ENCODE data around the gene C1QTNF12.

Gene C1QTNF12

DNA sequence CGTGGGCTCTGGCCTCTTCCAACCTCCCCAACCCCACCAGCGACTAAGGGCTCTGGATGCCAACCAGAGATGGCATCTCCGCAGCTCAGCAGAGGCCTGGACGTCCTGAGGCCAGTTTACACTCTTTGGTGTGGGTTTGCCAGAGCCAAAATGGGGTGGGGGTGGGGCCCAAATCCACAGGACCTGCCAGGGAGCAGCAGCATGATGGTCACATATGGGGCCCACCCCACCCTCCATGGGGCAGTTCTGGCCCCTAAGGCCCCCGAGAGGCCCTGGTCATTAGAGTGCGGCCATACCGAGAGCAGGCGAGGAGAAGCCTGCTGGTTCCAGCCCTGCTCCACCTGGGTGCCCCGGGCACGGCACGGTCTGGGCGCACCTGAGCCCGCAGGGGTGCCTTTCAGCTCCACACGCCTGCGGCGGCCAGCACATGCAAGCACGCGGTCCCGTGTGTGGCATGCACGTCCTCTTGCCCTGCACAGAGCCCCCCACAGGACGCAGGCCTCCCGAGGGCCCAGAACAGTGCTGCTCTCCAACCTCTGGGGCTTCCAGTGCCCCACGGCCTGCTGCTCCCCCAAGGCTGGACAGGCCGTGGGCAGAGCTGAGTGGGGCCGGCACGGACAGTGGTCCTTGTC lies 4.8 kb downstream of the C1QTNF12 start:
- Histone ChIP-seq H3K9me3 (ENCODE audit: control insufficient read depth in 1 of 2, low read length in 2 of 2) (no peaks in the 10 kb centered on the region), H3K4me1 (ENCODE audit: control insufficient read depth in 1 of 2, insufficient read depth in 2 of 2, low read length in 2 of 2) (peaks cover 7 to 19% of the 10 kb centered on the region in 2 donors), H3K27ac (ENCODE audit: low read depth, low read length) (no peak overlapping the region), H3K27me3 (ENCODE audit: control insufficient read depth in 1 of 2, insufficient read depth in 2 of 2, low read length in 2 of 2) (peaks cover 27 to 36% of the 10 kb centered on the region in 2 donors), H3K9ac (ENCODE audit: low read depth in 1 of 2, low read length in 2 of 2) (no peak overlapping the region), H3K4me3 (ENCODE audit: low read depth in 1 of 2, low read length in 2 of 2) (no peak overlapping the region), H3K36me3 (ENCODE audit: control insufficient read depth in 1 of 2, insufficient read depth in 2 of 2, low read length in 2 of 2) (no peaks in the 10 kb centered on the region)

DNA sequence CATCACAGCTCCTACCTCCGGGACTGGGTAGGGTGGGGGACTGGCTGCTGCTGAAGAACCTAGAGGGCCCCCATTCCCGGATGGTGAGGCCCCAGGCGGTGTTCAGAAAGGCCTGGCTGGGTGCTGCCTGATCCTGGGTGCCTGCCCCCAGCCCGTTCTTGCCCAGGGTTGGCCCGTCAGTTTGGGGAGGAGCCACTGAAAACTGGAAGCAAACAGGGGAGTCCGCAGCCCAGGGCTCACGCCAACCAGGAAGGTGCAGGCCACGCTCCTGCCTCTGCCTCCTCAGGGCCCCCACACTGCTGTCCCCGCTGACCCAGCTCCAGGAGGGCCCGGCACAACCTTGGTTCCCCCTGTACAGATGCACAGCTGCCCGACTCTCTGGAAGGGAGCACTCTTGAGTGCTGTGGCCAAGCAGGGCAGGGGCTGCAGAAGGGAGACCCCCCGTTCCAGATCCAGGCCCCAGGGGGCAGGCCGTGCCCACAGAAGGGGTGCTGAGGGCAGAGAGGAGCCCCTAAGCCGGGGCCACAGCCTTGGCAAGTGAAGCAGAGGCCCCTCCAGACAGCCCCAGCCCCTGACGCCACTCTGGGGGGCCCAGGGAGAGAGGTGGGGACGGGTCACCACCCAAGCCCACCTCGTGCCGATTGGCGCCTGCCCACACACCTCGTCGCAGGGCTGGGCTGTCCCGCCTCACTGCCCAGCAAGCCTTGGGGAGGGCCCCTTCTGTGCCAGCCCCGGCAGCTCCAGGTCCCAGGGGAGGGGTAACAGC lies 5.5 kb downstream of the C1QTNF12 start:
- Histone ChIP-seq H3K27ac (ENCODE audit: low read depth, low read length) (no peak overlapping the region), H3K9ac (ENCODE audit: low read depth in 1 of 2, low read length in 2 of 2) (no peak overlapping the region), H3K4me1 (ENCODE audit: control insufficient read depth in 1 of 2, insufficient read depth in 2 of 2, low read length in 2 of 2) (peaks cover 7 to 19% of the 10 kb centered on the region in 2 donors), H3K36me3 (ENCODE audit: control insufficient read depth in 1 of 2, insufficient read depth in 2 of 2, low read length in 2 of 2) (no peaks in the 10 kb centered on the region), H3K9me3 (ENCODE audit: control insufficient read depth in 1 of 2, low read length in 2 of 2) (no peaks in the 10 kb centered on the region), H3K4me3 (ENCODE audit: low read depth in 1 of 2, low read length in 2 of 2) (no peak overlapping the region), H3K27me3 (ENCODE audit: control insufficient read depth in 1 of 2, insufficient read depth in 2 of 2, low read length in 2 of 2) (peaks cover 27 to 37% of the 10 kb centered on the region in 2 donors)

DNA sequence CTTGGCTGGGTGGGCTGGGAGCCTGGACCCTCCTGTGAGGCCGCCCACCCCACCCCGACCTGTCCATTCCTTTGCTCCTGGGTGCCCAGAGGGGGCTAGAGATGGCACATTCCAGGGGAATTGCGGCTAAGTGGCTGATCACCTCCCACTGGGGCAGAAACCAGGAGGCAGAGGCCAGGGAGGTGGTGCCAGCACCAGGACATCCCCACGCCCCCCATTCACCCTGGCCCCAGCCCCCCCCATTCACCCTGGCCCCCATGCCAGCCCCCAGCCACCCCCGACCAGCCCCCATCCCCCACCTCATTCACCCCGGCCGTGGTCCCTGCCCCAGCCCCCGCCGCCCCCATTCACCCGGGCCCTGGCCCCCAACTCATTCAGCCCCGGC lies 6.2 kb downstream of the C1QTNF12 start:
- H3K9me3 ChIP-seq (ENCODE audit: control insufficient read depth in 1 of 2, low read length in 2 of 2) = no peaks in the 10 kb centered on the region
- no peak overlapping the region for H3K9ac ChIP-seq (ENCODE audit: low read depth in 1 of 2, low read length in 2 of 2)
- no peaks in the 10 kb centered on the region for H3K36me3 ChIP-seq (ENCODE audit: control insufficient read depth in 1 of 2, insufficient read depth in 2 of 2, low read length in 2 of 2)
- peaks cover 7 to 19% of the 10 kb centered on the region in 2 donors for H3K4me1 ChIP-seq (ENCODE audit: control insufficient read depth in 1 of 2, insufficient read depth in 2 of 2, low read length in 2 of 2)
- H3K27me3 ChIP-seq (ENCODE audit: control insufficient read depth in 1 of 2, insufficient read depth in 2 of 2, low read length in 2 of 2) = peaks cover 27 to 30% of the 10 kb centered on the region in 2 donors
- no peak overlapping the region for H3K4me3 ChIP-seq (ENCODE audit: low read depth in 1 of 2, low read length in 2 of 2)
- no peak overlapping the region for H3K27ac ChIP-seq (ENCODE audit: low read depth, low read length)

DNA sequence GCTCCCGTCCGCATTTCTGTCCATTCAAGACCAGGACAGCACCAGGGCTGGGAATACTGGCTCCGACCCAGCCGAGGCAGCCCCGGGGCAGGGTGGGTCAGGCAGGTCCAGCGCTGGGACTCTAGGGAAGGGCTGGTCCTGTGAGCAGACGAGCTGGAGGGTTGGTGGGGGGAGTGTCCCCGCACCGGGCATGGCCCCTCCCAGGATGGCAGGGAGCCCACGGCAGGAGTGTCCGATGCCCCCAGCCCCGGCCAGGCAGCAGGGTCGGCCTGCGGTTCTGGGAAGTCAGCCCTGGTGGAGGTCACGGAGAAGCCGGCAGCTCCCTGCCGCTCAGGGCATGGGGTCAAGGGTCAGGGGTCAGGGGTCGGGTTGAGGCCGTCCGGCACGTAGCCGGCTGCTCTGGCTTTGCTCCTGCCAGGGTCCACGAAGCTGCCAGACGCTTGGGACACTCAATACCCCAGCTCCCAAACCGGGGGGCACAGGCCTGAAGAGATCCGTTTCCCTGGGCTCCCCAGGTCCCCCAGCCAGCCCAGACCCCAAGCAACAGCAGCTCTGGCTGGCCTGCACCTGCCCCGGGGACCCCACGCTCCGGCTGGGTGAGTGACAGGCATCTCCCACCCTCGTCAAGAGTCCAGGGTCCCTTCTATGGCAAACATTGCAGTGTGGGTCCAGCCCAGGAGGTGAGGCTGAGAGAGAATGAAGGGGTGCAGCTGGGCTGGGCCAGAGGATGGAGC lies 6.7 kb downstream of the C1QTNF12 start:
- H3K4me1 ChIP-seq (ENCODE audit: control insufficient read depth in 1 of 2, insufficient read depth in 2 of 2, low read length in 2 of 2) = peaks cover 7 to 19% of the 10 kb centered on the region in 2 donors
- no peak overlapping the region for H3K9ac ChIP-seq (ENCODE audit: low read depth in 1 of 2, low read length in 2 of 2)
- peaks cover 0 to under 1% of the 10 kb centered on the region in 2 donors for H3K36me3 ChIP-seq (ENCODE audit: control insufficient read depth in 1 of 2, insufficient read depth in 2 of 2, low read length in 2 of 2)
- no peak overlapping the region for H3K27ac ChIP-seq (ENCODE audit: low read depth, low read length)
- H3K4me3 ChIP-seq (ENCODE audit: low read depth in 1 of 2, low read length in 2 of 2) = no peak overlapping the region
- no peaks in the 10 kb centered on the region for H3K9me3 ChIP-seq (ENCODE audit: control insufficient read depth in 1 of 2, low read length in 2 of 2)
- peaks cover 27 to 30% of the 10 kb centered on the region in 2 donors for H3K27me3 ChIP-seq (ENCODE audit: control insufficient read depth in 1 of 2, insufficient read depth in 2 of 2, low read length in 2 of 2)

DNA sequence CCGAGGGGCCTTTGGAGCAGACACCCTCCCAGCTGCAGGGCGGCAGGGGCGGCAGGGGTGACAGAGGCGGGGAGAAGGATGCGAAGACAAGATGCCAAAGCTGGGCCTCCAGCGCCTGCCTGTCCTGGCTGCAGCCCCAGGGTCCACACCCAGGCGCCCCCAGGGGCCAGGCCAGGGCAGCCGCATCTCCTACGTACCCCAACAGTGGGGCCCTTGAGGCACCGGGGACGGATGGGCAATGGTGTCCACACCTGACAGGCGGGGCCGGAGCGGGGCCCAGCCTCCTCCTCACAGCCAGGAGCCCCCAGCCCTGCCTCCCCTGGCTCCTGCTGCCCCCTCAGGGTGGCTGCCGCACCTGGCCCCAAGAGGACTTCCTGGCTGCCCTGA lies 7.3 kb downstream of the C1QTNF12 start:
- no peak overlapping the region for H3K27ac ChIP-seq (ENCODE audit: low read depth, low read length)
- H3K36me3 ChIP-seq (ENCODE audit: control insufficient read depth in 1 of 2, insufficient read depth in 2 of 2, low read length in 2 of 2) = peaks cover 0 to 4% of the 10 kb centered on the region in 2 donors
- no peak overlapping the region for H3K9ac ChIP-seq (ENCODE audit: low read depth in 1 of 2, low read length in 2 of 2)
- H3K4me3 ChIP-seq (ENCODE audit: low read depth in 1 of 2, low read length in 2 of 2) = no peak overlapping the region
- H3K27me3 ChIP-seq (ENCODE audit: control insufficient read depth in 1 of 2, insufficient read depth in 2 of 2, low read length in 2 of 2) = peaks cover 27 to 30% of the 10 kb centered on the region in 2 donors
- no peaks in the 10 kb centered on the region for H3K9me3 ChIP-seq (ENCODE audit: control insufficient read depth in 1 of 2, low read length in 2 of 2)
- peaks cover 7 to 19% of the 10 kb centered on the region in 2 donors for H3K4me1 ChIP-seq (ENCODE audit: control insufficient read depth in 1 of 2, insufficient read depth in 2 of 2, low read length in 2 of 2)

DNA sequence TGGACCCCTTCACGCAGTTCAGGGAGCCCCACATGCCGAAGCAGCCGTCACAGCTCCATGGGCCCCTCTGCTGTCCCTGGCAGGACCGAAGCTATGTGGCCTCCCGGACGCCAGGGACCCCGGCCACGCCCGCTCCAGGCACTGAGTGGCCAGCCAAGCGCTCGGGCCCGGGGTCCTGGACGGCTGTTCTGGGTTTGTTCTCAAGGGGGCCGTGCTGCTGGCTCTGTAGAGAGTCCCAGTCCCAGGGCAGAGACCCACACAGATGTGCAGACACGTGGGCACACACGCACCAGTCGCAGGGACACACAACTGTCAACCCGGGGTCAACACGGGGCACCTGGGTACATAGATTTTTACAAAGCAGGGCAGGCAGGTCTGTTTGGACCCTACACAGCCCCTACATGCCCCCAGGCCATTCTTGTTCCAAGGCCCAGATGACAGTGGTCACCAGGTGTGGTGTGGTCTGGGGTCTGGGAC lies 7.8 kb downstream of the C1QTNF12 start:
- peaks cover 27 to 30% of the 10 kb centered on the region in 2 donors for H3K27me3 ChIP-seq (ENCODE audit: control insufficient read depth in 1 of 2, insufficient read depth in 2 of 2, low read length in 2 of 2)
- no peak overlapping the region for H3K9ac ChIP-seq (ENCODE audit: low read depth in 1 of 2, low read length in 2 of 2)
- peaks cover 0 to 4% of the 10 kb centered on the region in 2 donors for H3K36me3 ChIP-seq (ENCODE audit: control insufficient read depth in 1 of 2, insufficient read depth in 2 of 2, low read length in 2 of 2)
- no peak overlapping the region for H3K4me3 ChIP-seq (ENCODE audit: low read depth in 1 of 2, low read length in 2 of 2)
- H3K27ac ChIP-seq (ENCODE audit: low read depth, low read length) = no peak overlapping the region
- H3K4me1 ChIP-seq (ENCODE audit: control insufficient read depth in 1 of 2, insufficient read depth in 2 of 2, low read length in 2 of 2) = peaks cover 7 to 19% of the 10 kb centered on the region in 2 donors
- H3K9me3 ChIP-seq (ENCODE audit: control insufficient read depth in 1 of 2, low read length in 2 of 2) = no peaks in the 10 kb centered on the region

DNA sequence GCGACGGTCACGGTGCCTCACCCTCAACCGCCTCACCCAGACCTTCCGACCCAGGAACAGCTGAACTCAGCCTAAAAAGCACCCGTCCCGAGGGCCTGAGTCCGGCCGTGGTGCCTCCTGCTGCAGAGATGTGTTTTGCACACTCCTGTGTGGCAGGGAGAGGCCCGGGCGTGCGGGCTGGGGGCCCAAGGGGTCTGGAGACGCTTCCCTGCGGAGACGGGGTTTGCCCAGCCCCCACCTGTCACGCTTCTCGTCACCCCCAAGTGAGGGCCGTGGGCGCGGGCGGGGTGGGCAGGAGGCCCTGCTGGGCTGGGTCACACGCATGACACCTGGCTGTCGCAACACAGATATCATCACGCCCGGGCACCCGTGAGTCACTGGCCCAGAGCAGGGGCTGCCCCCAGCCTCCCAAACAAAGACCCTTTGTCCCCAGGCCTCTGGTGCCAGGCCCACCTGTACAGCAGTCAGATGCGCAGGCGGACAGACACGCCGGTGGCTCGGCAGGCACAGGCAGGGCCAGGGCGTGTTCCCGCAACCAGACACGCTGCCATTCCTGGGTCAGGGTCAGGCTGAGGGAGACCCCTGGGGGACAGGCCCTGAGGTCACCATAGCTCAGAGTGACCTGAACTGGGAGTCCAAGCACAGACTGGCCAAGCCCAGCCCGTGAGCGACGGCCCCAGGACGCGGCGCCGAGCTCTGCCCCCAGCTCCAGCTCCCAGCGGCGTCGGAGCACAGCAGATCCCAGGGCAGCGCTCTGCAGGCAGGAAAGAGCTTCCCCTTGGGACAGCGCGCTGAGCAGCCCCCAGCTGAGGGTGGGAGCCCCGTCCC lies 8.4 kb downstream of the C1QTNF12 start:
- no peak overlapping the region for H3K4me3 ChIP-seq (ENCODE audit: low read depth in 1 of 2, low read length in 2 of 2)
- H3K9me3 ChIP-seq (ENCODE audit: control insufficient read depth in 1 of 2, low read length in 2 of 2) = no peaks in the 10 kb centered on the region
- H3K27ac ChIP-seq (ENCODE audit: low read depth, low read length) = no peak overlapping the region
- peaks cover 0 to 4% of the 10 kb centered on the region in 2 donors for H3K36me3 ChIP-seq (ENCODE audit: control insufficient read depth in 1 of 2, insufficient read depth in 2 of 2, low read length in 2 of 2)
- no peak overlapping the region for H3K9ac ChIP-seq (ENCODE audit: low read depth in 1 of 2, low read length in 2 of 2)
- H3K27me3 ChIP-seq (ENCODE audit: control insufficient read depth in 1 of 2, insufficient read depth in 2 of 2, low read length in 2 of 2) = peaks cover 27 to 30% of the 10 kb centered on the region in 2 donors
- peaks cover 7 to 19% of the 10 kb centered on the region in 2 donors for H3K4me1 ChIP-seq (ENCODE audit: control insufficient read depth in 1 of 2, insufficient read depth in 2 of 2, low read length in 2 of 2)

DNA sequence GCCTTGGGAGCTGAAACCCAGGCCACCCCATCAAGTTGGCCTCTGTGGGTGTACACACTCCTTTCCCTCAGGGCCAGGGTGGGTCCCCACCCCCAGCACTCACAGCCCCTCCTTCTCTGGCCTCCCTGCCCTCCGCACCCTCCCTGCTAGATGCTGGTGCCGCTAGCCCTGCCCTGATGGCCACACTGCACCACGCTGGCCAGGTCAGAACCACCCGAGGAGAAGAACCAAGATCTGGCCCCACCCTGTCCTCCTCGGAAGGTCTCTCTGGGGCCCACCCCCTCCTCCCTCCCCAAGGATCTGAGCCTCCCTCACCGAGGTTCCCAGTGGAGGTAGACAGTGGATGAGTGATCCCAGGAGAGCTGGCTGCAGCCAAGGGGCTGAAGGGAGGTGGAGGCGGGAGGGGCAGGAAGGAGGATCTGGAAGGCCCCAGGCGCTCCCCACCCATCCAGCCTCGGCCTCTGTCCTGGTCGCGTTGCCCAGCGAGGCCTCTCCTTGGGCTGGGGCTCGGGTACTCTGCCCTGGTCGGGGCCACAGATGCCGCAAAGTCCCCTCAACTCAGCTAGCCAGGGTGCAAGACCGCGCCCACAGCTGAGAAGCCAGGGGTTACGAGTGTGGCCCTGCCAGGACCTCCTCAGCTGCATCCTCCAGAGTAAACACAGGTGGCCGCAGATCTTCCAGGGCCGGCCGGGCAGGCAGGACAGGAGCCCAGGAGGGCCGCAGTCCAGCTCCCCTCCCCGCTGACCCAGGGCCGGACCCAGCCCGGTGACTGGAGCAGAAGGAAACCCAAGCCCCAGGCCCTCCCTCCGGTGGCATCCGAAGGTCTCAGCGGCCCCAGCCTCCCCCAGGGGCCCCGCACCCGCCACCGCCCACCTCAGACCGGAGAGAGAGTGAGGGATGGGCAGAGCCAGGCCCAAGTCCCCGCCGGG lies 9.3 kb downstream of the C1QTNF12 start:
- Histone ChIP-seq H3K36me3 (ENCODE audit: control insufficient read depth in 1 of 2, insufficient read depth in 2 of 2, low read length in 2 of 2) (peaks cover 0 to 4% of the 10 kb centered on the region in 2 donors), H3K27me3 (ENCODE audit: control insufficient read depth in 1 of 2, insufficient read depth in 2 of 2, low read length in 2 of 2) (peaks cover 27 to 30% of the 10 kb centered on the region in 2 donors), H3K4me3 (ENCODE audit: low read depth in 1 of 2, low read length in 2 of 2) (no peak overlapping the region), H3K9ac (ENCODE audit: low read depth in 1 of 2, low read length in 2 of 2) (no peak overlapping the region), H3K27ac (ENCODE audit: low read depth, low read length) (no peak overlapping the region), H3K4me1 (ENCODE audit: control insufficient read depth in 1 of 2, insufficient read depth in 2 of 2, low read length in 2 of 2) (peaks cover 7 to 23% of the 10 kb centered on the region in 2 donors), H3K9me3 (ENCODE audit: control insufficient read depth in 1 of 2, low read length in 2 of 2) (no peaks in the 10 kb centered on the region)
